GM21786 (cell line): Measurements from ENCODE around the gene TOMM40L.

Experiments used
- ATAC-seq: cut with Tn5 transposase; IDR thresholded peaks from one replicate; pipeline ENCODE4 v1.9.1; 2021; ENCODE audit not compliant: unreplicated experiment

Gene TOMM40L

GRCh38 chr1:161225534-161226319, at the start of gene TOMM40L:
TOMM40L (plus strand) TSS chr1:161226060; CDS start chr1:161226490, 430 bp downstream.
- ATAC-seq = peak; percentile 94

GRCh38 chr1:161176468-161177111, 49.3 kb upstream of the TOMM40L start:
- peak; percentile 19 for ATAC-seq

- peak; percentile 73 for ATAC-seq
Measured at GRCh38 chr1:161177112-161177935, 48.5 kb upstream of the TOMM40L start, which contains the start of gene B4GALT3. B4GALT3 (minus strand) TSS chr1:161177507; CDS start chr1:161176060, 1,447 bp downstream.

- no peak for ATAC-seq
Measured at GRCh38 chr1:161177936-161178244, 48.0 kb upstream of the TOMM40L start.

GRCh38 chr1:161179698-161180097, 46.2 kb upstream of the TOMM40L start:
- no peak for ATAC-seq

- ATAC-seq = no peak
Measured at GRCh38 chr1:161180639-161181038, 45.2 kb upstream of the TOMM40L start.

- peak; percentile 55 for ATAC-seq
Measured at GRCh38 chr1:161182214-161182613, 43.6 kb upstream of the TOMM40L start.

- peak; percentile 69 for ATAC-seq
Measured at GRCh38 chr1:161185282-161185682, 40.6 kb upstream of the TOMM40L start.

GRCh38 chr1:161185732-161186311, 40.0 kb upstream of the TOMM40L start:
- no peak for ATAC-seq

- no peak for ATAC-seq
Measured at GRCh38 chr1:161187311-161187710, 38.5 kb upstream of the TOMM40L start.

GRCh38 chr1:161188381-161188780, 37.5 kb upstream of the TOMM40L start:
- ATAC-seq = no peak

- ATAC-seq = no peak
Measured at GRCh38 chr1:161189036-161189435, 36.8 kb upstream of the TOMM40L start.

GRCh38 chr1:161190962-161191521, 34.8 kb upstream of the TOMM40L start:
- ATAC-seq = no peak

GRCh38 chr1:161191971-161192370, 33.9 kb upstream of the TOMM40L start:
- no peak for ATAC-seq

- ATAC-seq = peak; percentile 59
Measured at GRCh38 chr1:161192476-161193465, 33.1 kb upstream of the TOMM40L start.

GRCh38 chr1:161193561-161194235, 32.2 kb upstream of the TOMM40L start:
- no peak for ATAC-seq

GRCh38 chr1:161195171-161195570, 30.7 kb upstream of the TOMM40L start:
- peak; percentile 78 for ATAC-seq

GRCh38 chr1:161196111-161196510, 29.7 kb upstream of the TOMM40L start:
- ATAC-seq = no peak
